Hematopoietic multipotent progenitor cell treated with erythropoietin and hydrocortisone succinate and interleukin-3 and kit ligand, for 8 days (in vitro differentiated cells): Measurements from ENCODE around the gene BBLN.
"Not testable (repeated sequence)": the region's sequence is repeated elsewhere in the genome, so short reads cannot be mapped to it uniquely, and the experiment has no call there.

Source experiments
- DNase-seq: peaks from one replicate; pipeline ENCODE4 v3.0.0-alpha.2; 2015

The BBLN gene

GRCh38 chr9:128124873-128125579, 35.0 kb upstream of the BBLN start:
- DNase-seq, result peak; percentile 75

DNA sequence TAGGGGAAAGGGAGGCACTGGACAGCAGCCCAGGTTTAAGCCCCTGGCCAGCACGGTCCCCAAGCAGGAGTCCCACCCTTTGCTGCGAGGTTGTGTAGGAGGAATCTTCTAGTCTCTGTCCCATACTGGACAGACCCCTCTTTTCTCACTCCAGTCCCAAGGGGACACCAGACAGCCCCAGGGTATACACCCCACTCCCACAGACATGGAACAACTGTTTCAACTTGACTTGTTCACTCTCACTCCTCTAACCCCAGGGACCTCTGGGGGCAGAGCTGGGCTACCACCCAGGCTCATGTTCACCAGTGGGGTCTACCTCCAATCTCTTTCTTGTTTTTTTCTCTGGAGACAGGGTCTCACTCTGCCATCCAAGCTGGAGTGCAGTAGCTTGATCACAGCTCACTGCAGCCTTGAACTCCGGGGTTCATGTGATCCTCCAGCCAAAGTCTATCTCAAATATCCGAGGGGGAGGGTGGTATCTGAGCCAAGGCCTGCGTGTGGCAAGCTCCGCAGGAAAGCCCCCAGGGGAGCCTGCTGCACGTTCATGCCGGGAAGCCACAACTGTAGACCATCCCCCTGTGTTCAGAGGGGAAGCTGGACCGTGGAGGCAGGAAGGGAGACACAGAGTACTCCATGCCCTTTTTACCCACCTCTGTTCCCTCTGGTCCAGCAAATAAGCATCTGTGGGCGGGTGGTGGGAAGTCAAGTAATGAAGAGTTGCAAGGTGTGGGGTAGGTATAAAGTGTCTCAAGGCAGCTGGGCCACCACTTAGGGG, 34.3 kb upstream of the BBLN start:
- DNase-seq, result no peak

DNA sequence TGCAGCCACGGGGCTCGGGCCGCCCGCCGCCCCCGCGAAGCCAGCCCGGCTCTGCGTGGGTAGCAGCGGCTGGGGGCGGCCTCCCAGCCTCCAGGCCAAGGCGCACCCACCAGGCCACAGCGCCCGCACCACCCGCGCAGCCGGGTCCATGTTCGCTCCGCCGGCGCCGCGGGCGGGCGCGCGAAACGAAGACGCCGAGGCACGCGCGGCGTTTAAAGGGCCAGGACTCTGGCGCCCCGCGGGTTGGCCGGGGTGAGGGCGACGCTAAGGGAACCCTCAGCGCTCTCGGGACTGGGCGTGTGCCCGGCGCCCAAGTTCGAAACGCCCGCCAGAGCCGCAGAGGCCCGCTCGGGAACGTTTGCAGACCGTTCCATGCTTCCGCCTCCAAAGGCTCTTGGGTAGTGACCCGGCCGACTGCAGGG, 32.5 kb upstream of the BBLN start, which contains the start of gene PTGES2:
Gene PTGES2, minus strand, starts transcription at position 162 of the 422 bp plus-strand sequence. Its CDS starts 12 bp downstream, at position 150.
- DNase-seq, result peak; percentile 87

DNA sequence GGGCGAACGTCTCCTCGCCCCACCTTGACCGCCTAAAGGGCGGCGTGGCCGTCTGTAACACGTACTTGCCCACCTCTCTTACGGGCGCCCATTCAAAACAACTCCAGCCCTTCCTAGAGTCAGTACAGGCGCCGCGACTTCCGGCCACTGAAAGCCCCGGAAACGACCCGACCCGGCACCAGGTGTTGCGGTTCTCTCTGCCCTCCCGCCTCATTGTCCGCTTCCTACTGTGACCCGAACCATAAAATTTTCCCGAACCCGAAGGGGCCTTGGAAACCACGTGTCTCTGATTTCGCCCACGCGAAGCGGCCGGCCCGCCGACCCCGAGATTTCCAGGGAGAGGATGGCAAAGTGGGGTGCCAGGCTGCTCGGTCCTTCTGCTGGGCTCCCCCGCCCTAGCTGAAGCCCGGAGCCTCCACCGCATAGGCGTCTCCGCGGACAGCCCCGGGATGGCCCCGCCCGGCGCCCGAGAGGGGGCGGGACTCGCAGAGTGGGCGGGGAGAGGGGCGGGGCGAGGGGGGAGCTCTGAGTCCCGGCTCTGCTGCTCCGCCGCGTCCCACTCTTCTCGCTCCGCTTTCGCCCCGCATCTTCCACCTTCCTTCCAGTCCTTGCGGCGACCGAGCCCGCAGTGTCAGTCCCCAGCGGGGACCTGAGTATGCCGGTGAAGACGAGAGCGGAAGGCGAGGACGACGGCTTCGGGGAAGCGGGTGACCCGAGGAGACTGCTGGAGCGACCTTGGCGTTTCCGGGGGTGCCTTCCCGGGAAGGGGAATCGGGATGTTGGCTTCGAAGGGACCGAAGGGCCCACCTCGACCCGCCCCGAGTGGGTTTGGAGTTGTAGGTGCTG, 31.9 kb upstream of the BBLN start:
- DNase-seq, result peak; percentile 92

- DNase-seq, result no peak
Measured at GRCh38 chr9:128128836-128129590, 31.1 kb upstream of the BBLN start.

DNA sequence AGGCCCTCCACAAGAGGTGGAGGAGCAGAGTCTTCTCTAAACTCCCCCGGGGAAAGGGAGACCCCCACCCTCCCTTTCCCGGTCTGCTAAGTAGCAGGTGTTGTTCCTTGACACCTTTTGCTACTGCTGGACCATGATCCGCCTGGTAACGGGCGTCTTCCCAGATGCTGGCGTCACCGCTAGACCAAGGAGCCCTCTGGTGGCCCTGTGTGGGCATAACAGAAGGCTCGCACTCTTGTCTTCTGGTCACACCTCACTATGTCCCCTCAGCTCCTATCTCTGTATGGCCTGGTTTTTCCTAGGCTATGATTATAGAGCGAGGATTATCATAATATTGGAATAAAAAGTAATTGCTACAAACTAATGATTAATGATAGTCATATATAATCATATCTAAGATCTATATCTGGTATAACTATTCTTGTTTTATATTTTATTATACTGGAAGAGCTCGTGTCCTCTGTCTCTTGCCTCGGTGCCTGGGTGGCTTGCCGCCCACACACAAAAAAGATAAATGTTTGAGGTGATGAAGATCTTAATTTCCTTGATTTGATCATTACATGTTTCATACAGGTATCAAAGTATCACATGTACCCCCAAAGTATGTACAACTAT, 30.0 kb upstream of the BBLN start:
- not testable (repeated sequence) for DNase-seq

GRCh38 chr9:128130651-128131050, 29.4 kb upstream of the BBLN start:
- not testable (repeated sequence) for DNase-seq

- DNase-seq, result not testable (repeated sequence)
Measured at GRCh38 chr9:128131346-128131745, 28.7 kb upstream of the BBLN start.

- DNase-seq, result not testable (repeated sequence)
Measured at GRCh38 chr9:128132139-128132538, 27.9 kb upstream of the BBLN start.

- DNase-seq, result not testable (repeated sequence)
Measured at GRCh38 chr9:128135561-128135960, 24.5 kb upstream of the BBLN start.

GRCh38 chr9:128136816-128137793, 23.0 kb upstream of the BBLN start:
- DNase-seq, result no peak

- no peak for DNase-seq
Measured at GRCh38 chr9:128138001-128138400, 22.1 kb upstream of the BBLN start.

DNA sequence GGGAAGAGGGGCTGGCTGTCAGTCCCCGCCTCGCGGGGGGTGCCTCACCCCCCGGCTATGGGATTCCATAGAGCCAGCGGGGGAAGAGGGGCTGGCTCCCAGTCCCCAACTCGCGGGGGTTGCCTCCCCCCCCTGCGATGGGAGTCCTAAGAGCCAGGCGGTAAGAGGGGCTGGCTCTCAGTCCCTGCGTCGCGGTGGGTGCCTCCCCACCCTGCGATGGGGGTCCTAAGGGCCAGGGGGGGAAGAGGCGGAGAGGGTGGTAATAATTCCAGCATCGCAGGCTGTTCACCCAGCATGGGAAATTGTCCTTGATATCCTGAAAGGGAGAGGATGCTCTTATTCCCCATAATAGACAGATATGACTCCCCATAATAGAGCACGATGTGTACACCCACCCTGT, 20.4 kb upstream of the BBLN start:
- no peak for DNase-seq

GRCh38 chr9:128141604-128142003, 18.5 kb upstream of the BBLN start:
- DNase-seq, result no peak

DNA sequence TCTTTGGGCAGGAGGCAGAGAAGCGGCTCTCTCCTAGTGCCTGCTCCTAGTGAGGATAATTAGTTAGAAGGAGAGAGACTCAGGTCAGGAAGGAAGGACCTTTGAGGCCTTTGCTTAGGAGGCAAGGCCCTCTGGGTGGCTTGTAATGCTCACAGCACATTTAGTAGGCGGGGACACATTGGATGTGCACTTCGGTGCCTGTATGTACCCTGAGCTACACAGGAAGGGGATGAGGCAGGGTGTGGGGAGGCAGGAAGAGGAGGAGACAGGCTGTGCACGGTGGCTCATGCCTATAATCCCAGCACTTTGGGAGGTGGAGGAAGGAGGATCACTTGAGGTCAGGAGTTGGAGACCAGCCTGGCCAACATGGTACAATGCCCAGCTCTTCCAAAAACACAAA, 18.0 kb upstream of the BBLN start:
- peak; percentile 44 for DNase-seq

GRCh38 chr9:128142596-128142995, 17.5 kb upstream of the BBLN start:
- DNase-seq, result no peak

DNA sequence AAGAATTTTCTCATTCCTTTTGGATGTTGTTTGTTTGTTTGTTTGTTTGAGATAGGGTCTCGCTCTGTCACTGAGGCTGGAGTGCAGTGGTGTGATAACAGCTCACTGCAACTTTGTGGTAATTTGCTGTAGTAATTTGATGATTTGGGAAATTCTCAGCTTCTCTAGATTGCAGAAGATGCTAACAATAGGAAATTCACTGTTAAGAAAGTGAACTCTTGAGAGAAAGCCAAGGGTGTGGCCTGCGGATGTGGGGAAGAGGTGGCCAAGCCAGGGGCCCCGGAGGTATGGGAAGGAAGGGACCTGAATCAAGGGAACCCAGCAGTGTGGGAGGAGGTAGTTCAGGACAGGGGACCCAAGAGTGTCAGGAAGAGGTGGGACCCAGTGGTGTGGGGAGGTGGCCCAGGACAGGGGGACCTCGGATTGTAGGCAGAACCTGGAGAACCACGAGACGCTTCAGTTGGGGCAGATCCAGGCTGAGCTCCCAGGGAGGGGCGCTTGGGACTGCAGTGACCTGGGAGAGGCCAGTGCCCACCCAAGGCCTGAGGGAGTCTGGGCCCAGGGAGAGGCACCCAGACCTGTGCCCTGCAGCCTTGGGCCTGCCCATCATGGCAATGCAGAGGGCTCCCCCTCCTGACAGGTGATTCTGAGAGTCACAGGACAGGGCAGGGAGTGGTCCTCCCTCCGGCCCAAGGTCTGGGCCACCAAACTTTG, 16.4 kb upstream of the BBLN start:
- peak; percentile 33 for DNase-seq

DNA sequence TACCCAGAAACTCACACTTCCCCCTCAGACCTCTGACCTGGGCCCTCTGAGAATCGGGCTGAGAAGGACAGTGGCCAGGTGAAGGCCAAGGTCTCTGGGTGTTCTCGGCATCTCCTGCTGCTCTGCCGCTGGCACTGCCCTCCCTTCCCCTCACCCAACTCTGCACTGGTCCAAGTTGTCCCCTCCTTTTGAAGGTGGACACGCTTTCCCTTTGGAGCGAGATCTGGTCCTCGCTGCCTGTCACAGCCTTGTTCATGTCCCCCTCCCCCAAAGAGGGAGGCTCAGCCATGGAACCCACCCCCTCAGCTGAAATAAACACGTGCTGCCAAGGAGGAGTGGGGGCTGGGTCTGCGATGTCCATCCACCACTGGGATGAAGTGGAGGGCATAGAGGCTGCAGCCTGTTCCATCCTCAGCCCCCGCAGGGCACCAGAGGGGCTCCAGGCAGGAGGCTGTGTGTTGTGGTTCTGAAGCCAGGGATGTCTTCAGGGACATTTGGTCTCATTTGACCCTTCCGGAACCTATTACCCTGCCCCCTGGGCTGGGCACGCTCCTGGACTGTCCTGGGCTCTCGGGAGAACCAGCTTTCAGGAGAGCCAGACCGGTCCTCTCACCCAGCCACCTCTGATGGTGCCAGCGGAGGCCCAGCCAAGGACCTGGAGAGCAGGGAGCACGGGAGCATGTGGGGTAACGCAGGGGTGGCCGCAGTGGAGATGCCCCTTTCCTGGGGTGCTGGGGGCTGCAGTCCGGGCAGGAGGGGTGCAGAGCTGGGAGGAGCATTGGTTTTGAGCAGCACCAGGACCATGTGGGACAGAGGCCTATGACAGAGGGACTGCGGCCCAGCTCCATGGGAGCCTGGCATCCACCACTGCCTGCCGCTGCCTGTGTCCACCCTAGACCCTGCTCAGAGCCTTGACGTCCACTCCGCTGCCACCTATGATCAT, 15.6 kb upstream of the BBLN start:
- no peak for DNase-seq

- no peak for DNase-seq
Measured at GRCh38 chr9:128145536-128145935, 14.5 kb upstream of the BBLN start.
